ENCODE results near the gene ADCK2. TPM values are rescaled to one million over a fixed set of nuclear protein-coding genes. Genes with fewer than 3 reads are reported as not detected.
"Not testable (repeated sequence)": the region's sequence is repeated elsewhere in the genome, so short reads cannot be mapped to it uniquely, and the experiment has no call there.

Gene ADCK2
- total RNA-seq, 5 donors from 2014 or later (not counting 1 experiment from before 2014, with no cell fraction given), result 16.3 to 23.3 (median 20.2) TPM

- no CpG with 5 or more reads among the region's 4 CpGs for WGBS (ENCODE audit: insufficient coverage)
- H3K4me1 ChIP-seq (ENCODE audit: control insufficient read depth in 1 of 2, extremely low read depth in 1 of 2, insufficient read depth in 2 of 2, low read length in 2 of 2); DNase-seq; H3K27ac Mint-ChIP-seq; H3K27ac ChIP-seq (ENCODE audit: low read length); H3K27me3 ChIP-seq (replicated peaks in 1 of 2; ENCODE audit: control insufficient read depth in 2 of 2, extremely low read depth in 1 of 2, insufficient read depth in 2 of 2, low read length in 1 of 2); H3K4me3 Mint-ChIP-seq; ATAC-seq (replicated peaks in 1 of 4); H3K9me3 Mint-ChIP-seq; H3K27me3 Mint-ChIP-seq; H3K9me3 ChIP-seq; H3K4me3 ChIP-seq (ENCODE audit: control insufficient read depth in 1 of 2, extremely low read depth in 1 of 2, low read length in 1 of 2); CTCF ChIA-PET; H3K4me1 Mint-ChIP-seq: not testable (repeated sequence)
- POLR2A ChIA-PET, result interaction anchor here in 1 of 2 donors (0.6 kb wide), 1 partner anchor 9 kb away, joined by 3 read pairs; no protein-coding TSS in a partner anchor
- peaks cover 32% of the 10 kb centered on the region for H3K36me3 Mint-ChIP-seq
- peaks cover 5 to 24% of the 10 kb centered on the region in 2 donors for H3K36me3 ChIP-seq (ENCODE audit: control insufficient read depth in 2 of 2, extremely low read depth in 1 of 2, insufficient read depth in 1 of 2, low read length in 1 of 2)
Observed at GRCh38 chr7:140708764-140709163, 36.0 kb downstream of the ADCK2 start.

DNA sequence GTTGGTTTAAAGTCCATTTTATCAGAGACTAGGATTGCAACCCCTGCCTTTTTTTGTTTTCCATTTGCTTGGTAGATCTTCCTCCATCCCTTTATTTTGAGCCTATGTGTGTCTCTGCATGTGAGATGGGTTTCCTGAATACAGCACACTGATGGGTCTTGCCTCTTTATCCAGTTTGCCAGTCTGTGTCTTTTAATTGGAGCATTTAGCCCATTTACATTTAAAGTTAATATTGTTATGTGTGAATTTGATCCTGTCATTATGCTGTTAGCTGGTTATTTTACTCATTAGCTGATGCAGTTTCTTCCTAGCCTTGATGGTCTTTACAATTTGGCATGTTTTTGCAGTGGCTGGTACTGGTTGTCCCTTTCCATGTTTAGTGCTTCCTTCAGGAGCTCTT, 39.6 kb downstream of the ADCK2 start:
- H3K27me3 Mint-ChIP-seq; H3K4me1 Mint-ChIP-seq; H3K9me3 ChIP-seq; H3K4me3 ChIP-seq (ENCODE audit: control insufficient read depth in 1 of 2, extremely low read depth in 1 of 2, low read length in 1 of 2); H3K27me3 ChIP-seq (replicated peaks in 1 of 2; ENCODE audit: control insufficient read depth in 2 of 2, extremely low read depth in 1 of 2, insufficient read depth in 2 of 2, low read length in 1 of 2); DNase-seq; ATAC-seq (replicated peaks in 1 of 4); H3K27ac Mint-ChIP-seq; H3K4me1 ChIP-seq (ENCODE audit: control insufficient read depth in 1 of 2, extremely low read depth in 1 of 2, insufficient read depth in 2 of 2, low read length in 2 of 2); POLR2A ChIA-PET; H3K36me3 ChIP-seq (ENCODE audit: control insufficient read depth in 2 of 2, extremely low read depth in 1 of 2, insufficient read depth in 1 of 2, low read length in 1 of 2); CTCF ChIA-PET; H3K9me3 Mint-ChIP-seq; H3K4me3 Mint-ChIP-seq; H3K27ac ChIP-seq (ENCODE audit: low read length): not testable (repeated sequence)
- peaks cover 30% of the 10 kb centered on the region for H3K36me3 Mint-ChIP-seq

GRCh38 chr7:140714331-140715040, 41.7 kb downstream of the ADCK2 start:
- CTCF ChIA-PET, result no interaction called here
- H3K27ac ChIP-seq (ENCODE audit: low read length), result no peak overlapping the region

GRCh38 chr7:140719721-140720120, 47.0 kb downstream of the ADCK2 start:
- ChIA-PET POLR2A (no interaction called here), CTCF (interaction anchor here in 1 of 2 donors (0.6 kb wide), 1 partner anchor 289 kb away, joined by 3 read pairs; no protein-coding TSS in a partner anchor)
- no peak for ATAC-seq (replicated peaks in 1 of 4)
- Mint-ChIP-seq H3K27ac (no peak overlapping the region), H3K27me3 (no peaks in the 10 kb centered on the region), H3K36me3 (peaks cover 7% of the 10 kb centered on the region), H3K4me3 (no peak overlapping the region), H3K4me1 (peaks cover 20 to 26% (median 23%) of the 10 kb centered on the region in 3 donors), H3K9me3 (no peaks in the 10 kb centered on the region)
- Histone ChIP-seq H3K36me3 (ENCODE audit: control insufficient read depth in 2 of 2, extremely low read depth in 1 of 2, insufficient read depth in 1 of 2, low read length in 1 of 2) (peaks cover 0 to 4% of the 10 kb centered on the region in 2 donors), H3K4me1 (ENCODE audit: control insufficient read depth in 1 of 2, extremely low read depth in 1 of 2, insufficient read depth in 2 of 2, low read length in 2 of 2) (peaks cover 0 to 11% of the 10 kb centered on the region in 2 experiments), H3K9me3 (no peaks in the 10 kb centered on the region), H3K4me3 (ENCODE audit: control insufficient read depth in 1 of 2, extremely low read depth in 1 of 2, low read length in 1 of 2) (no peak overlapping the region), H3K27me3 (replicated peaks in 1 of 2; ENCODE audit: control insufficient read depth in 2 of 2, extremely low read depth in 1 of 2, insufficient read depth in 2 of 2, low read length in 1 of 2) (no peaks in the 10 kb centered on the region), H3K27ac (ENCODE audit: low read length) (no peak overlapping the region)
- WGBS (ENCODE audit: insufficient coverage), result 63% methylated on average over 3 of the region's 5 CpGs
- DNase-seq, result no peak

More at GRCh38 chr7:140714331-140715040, 41.7 kb downstream of the ADCK2 start:
- Mint-ChIP-seq H3K27ac (no peak overlapping the region), H3K27me3 (no peaks in the 10 kb centered on the region), H3K36me3 (peaks cover 30% of the 10 kb centered on the region), H3K4me1 (peaks cover 3 to 8% (median 3%) of the 10 kb centered on the region in 3 donors), H3K9me3 (peaks cover 0 to 4% (median 0%) of the 10 kb centered on the region in 3 donors), H3K4me3 (no peak overlapping the region)
- Histone ChIP-seq H3K9me3 (no peaks in the 10 kb centered on the region), H3K27me3 (replicated peaks in 1 of 2; ENCODE audit: control insufficient read depth in 2 of 2, extremely low read depth in 1 of 2, insufficient read depth in 2 of 2, low read length in 1 of 2) (no peaks in the 10 kb centered on the region), H3K4me3 (ENCODE audit: control insufficient read depth in 1 of 2, extremely low read depth in 1 of 2, low read length in 1 of 2) (no peak overlapping the region), H3K36me3 (ENCODE audit: control insufficient read depth in 2 of 2, extremely low read depth in 1 of 2, insufficient read depth in 1 of 2, low read length in 1 of 2) (peaks cover 0 to 4% of the 10 kb centered on the region in 2 donors), H3K4me1 (ENCODE audit: control insufficient read depth in 1 of 2, extremely low read depth in 1 of 2, insufficient read depth in 2 of 2, low read length in 2 of 2) (peaks cover 0 to 7% of the 10 kb centered on the region in 2 experiments)
- 82% methylated on average over 5 of the region's 10 CpGs for WGBS (ENCODE audit: insufficient coverage)
- DNase-seq (peak in 1 of 35 experiments; percentile 8), ATAC-seq (replicated peaks in 1 of 4) (no peak)
- POLR2A ChIA-PET, result interaction anchor here in 1 of 2 donors (0.6 kb wide), 1 partner anchor 57 kb away, joined by 3 read pairs; no protein-coding TSS in a partner anchor

GRCh38 chr7:140722254-140722653, 49.5 kb downstream of the ADCK2 start:
- no peak for ATAC-seq (replicated peaks in 1 of 4)
- no peak overlapping the region for H3K4me3 Mint-ChIP-seq
- Histone ChIP-seq H3K27me3 (replicated peaks in 1 of 2; ENCODE audit: control insufficient read depth in 2 of 2, extremely low read depth in 1 of 2, insufficient read depth in 2 of 2, low read length in 1 of 2) (no peaks in the 10 kb centered on the region), H3K4me3 (ENCODE audit: control insufficient read depth in 1 of 2, extremely low read depth in 1 of 2, low read length in 1 of 2) (no peak overlapping the region), H3K9me3 (no peaks in the 10 kb centered on the region), H3K36me3 (ENCODE audit: control insufficient read depth in 2 of 2, extremely low read depth in 1 of 2, insufficient read depth in 1 of 2, low read length in 1 of 2) (no peaks in the 10 kb centered on the region), H3K27ac (ENCODE audit: low read length) (no peak overlapping the region), H3K4me1 (ENCODE audit: control insufficient read depth in 1 of 2, extremely low read depth in 1 of 2, insufficient read depth in 2 of 2, low read length in 2 of 2) (peaks cover 0 to 11% of the 10 kb centered on the region in 2 experiments)
- H3K27ac Mint-ChIP-seq, result peak overlapping the region in 1 of 2 donors; percentile 39
- no peaks in the 10 kb centered on the region for H3K9me3 Mint-ChIP-seq
- POLR2A ChIA-PET, result no interaction called here
- DNase-seq, result no peak
- H3K36me3 Mint-ChIP-seq, result peaks cover 8% of the 10 kb centered on the region
- H3K4me1 Mint-ChIP-seq, result peaks cover 19 to 26% (median 24%) of the 10 kb centered on the region in 3 donors
- H3K27me3 Mint-ChIP-seq, result no peaks in the 10 kb centered on the region
- WGBS (ENCODE audit: insufficient coverage), result no CpG with 5 or more reads among the region's 1 CpG
- CTCF ChIA-PET, result interaction anchor here (0.6 to 1.5 kb wide), 2 partner anchors 242 to 720 kb away, joined by 3 to 5 read pairs; no protein-coding TSS in a partner anchor

GRCh38 chr7:140723006-140723405, 50.3 kb downstream of the ADCK2 start:
- POLR2A ChIA-PET, result interaction anchor here in 1 of 2 donors (0.6 kb wide), 1 partner anchor 44 kb away, joined by 3 read pairs; no protein-coding TSS in a partner anchor
- ATAC-seq (replicated peaks in 1 of 4), result peak; percentile 94 to 99 (median 98)
- no peaks in the 10 kb centered on the region for H3K27me3 ChIP-seq (replicated peaks in 1 of 2; ENCODE audit: control insufficient read depth in 2 of 2, extremely low read depth in 1 of 2, insufficient read depth in 2 of 2, low read length in 1 of 2)
- Mint-ChIP-seq H3K36me3 (peaks cover 8% of the 10 kb centered on the region), H3K27ac (peak overlapping the region; percentile 92 to 94), H3K4me3 (peak overlapping the region in 1 of 3 donors; percentile 44), H3K4me1 (peaks cover 19 to 26% (median 24%) of the 10 kb centered on the region in 3 donors), H3K9me3 (no peaks in the 10 kb centered on the region), H3K27me3 (no peaks in the 10 kb centered on the region)
- H3K4me1 ChIP-seq (ENCODE audit: control insufficient read depth in 1 of 2, extremely low read depth in 1 of 2, insufficient read depth in 2 of 2, low read length in 2 of 2), result peaks cover 0 to 11% of the 10 kb centered on the region in 2 experiments
- peak overlapping the region; percentile 40 for H3K27ac ChIP-seq (ENCODE audit: low read length)
- no peak overlapping the region for H3K4me3 ChIP-seq (ENCODE audit: control insufficient read depth in 1 of 2, extremely low read depth in 1 of 2, low read length in 1 of 2)
- 0% methylated on average over 1 of the region's 6 CpGs for WGBS (ENCODE audit: insufficient coverage)
- peak in 34 of 35 experiments; percentile 23 to 81 (median 58) for DNase-seq
- no peaks in the 10 kb centered on the region for H3K36me3 ChIP-seq (ENCODE audit: control insufficient read depth in 2 of 2, extremely low read depth in 1 of 2, insufficient read depth in 1 of 2, low read length in 1 of 2)
- no peaks in the 10 kb centered on the region for H3K9me3 ChIP-seq
- CTCF ChIA-PET, result interaction anchor here (0.6 to 1.5 kb wide), 5 partner anchors 27 to 720 kb away, joined by 3 to 5 read pairs (median 4); partner anchors contain the start of gene NDUFB2 (in 1 of the 2)
